HG03460 (cell line): Measurements from ENCODE around the gene ATP5F1E.
"Not testable (repeated sequence)": the region's sequence is repeated elsewhere in the genome, so short reads cannot be mapped to it uniquely, and the experiment has no call there.

Experiments used
- ATAC-seq: cut with Tn5 transposase; IDR thresholded peaks from one replicate; pipeline ENCODE4 v1.9.1; 2021; ENCODE audit not compliant: unreplicated experiment

The ATP5F1E gene

GRCh38 chr20:58992911-58993310 lies 39.2 kb downstream of the ATP5F1E start:
- no peak for ATAC-seq

GRCh38 chr20:58991715-58992114 lies 40.4 kb downstream of the ATP5F1E start:
- no peak for ATAC-seq

- ATAC-seq = no peak
Measured at GRCh38 chr20:58990651-58991445, 41.3 kb downstream of the ATP5F1E start.

GRCh38 chr20:58989196-58989595 lies 42.9 kb downstream of the ATP5F1E start:
- no peak for ATAC-seq

- ATAC-seq = no peak
Measured at GRCh38 chr20:58988565-58988882, 43.6 kb downstream of the ATP5F1E start.

GRCh38 chr20:58987790-58988564 lies 44.2 kb downstream of the ATP5F1E start:
- no peak for ATAC-seq

GRCh38 chr20:58986968-58987517 lies 45.1 kb downstream of the ATP5F1E start:
- no peak for ATAC-seq

GRCh38 chr20:58986286-58986967 lies 45.7 kb downstream of the ATP5F1E start:
- no peak for ATAC-seq

GRCh38 chr20:58985656-58986055 lies 46.5 kb downstream of the ATP5F1E start:
- no peak for ATAC-seq

GRCh38 chr20:58984691-58985090 lies 47.4 kb downstream of the ATP5F1E start:
- ATAC-seq = no peak

- not testable (repeated sequence) for ATAC-seq
Measured at GRCh38 chr20:58983115-58983468, 49.0 kb downstream of the ATP5F1E start.

- no peak for ATAC-seq
Measured at GRCh38 chr20:58982406-58983114, 49.6 kb downstream of the ATP5F1E start.

GRCh38 chr20:58981628-58982364 lies 50.3 kb downstream of the ATP5F1E start:
- no peak for ATAC-seq

GRCh38 chr20:58980711-58981627 lies 51.2 kb downstream of the ATP5F1E start, which contains the start of gene NELFCD:
Gene NELFCD (plus strand): TSS chr20:58981256. CDS start chr20:58981310, 54 bp downstream.
- peak; percentile 71 for ATAC-seq

- no peak for ATAC-seq
Measured at GRCh38 chr20:58978351-58979190, 53.6 kb downstream of the ATP5F1E start.

GRCh38 chr20:58976061-58976730 lies 55.9 kb downstream of the ATP5F1E start:
- no peak for ATAC-seq
